SK-N-SH (cell line): ENCODE data around the gene ERC1. TPM values are rescaled to one million over a fixed set of nuclear protein-coding genes. Genes with fewer than 3 reads are reported as not detected.

Source experiments
- CTCF ChIA-PET: fragments of 300-600, 350-600 bp; formaldehyde crosslinking; extraction: SDS; loops from one replicate; lab custom pipeline; 2021; lab: Yijun Ruan, JAX
- POLR2A ChIA-PET: fragments of 350-600 bp; sonication (Branson Sonifier 250); formaldehyde crosslinking; extraction: SDS; loops from one replicate; lab custom pipeline; 2020; ENCODE audit warnings: antibody characterized with exemption, inconsistent platforms; lab: Yijun Ruan, JAX
- DNase-seq: peaks from one replicate; pipeline ENCODE4 v3.0.0; 2012
- H2AFZ ChIP-seq: fragments of 200-600 bp; sonication (generic); 2 replicates; pipeline ENCODE4 v1.8.1; 2016; ENCODE audit warnings: antibody characterized with exemption, mild to moderate bottlenecking, low read depth
- H3F3A ChIP-seq: fragments of 200-600 bp; sonication (generic); replicated peaks from 2 replicates; pipeline ENCODE3; 2016; ENCODE audit warnings: antibody characterized with exemption, mild to moderate bottlenecking; ENCODE audit not compliant: insufficient read depth
- H3K27ac ChIP-seq, 2 experiments: fragments of 200-500 bp in 1 of 2; fragments of 200-600 bp in 1 of 2; sonication (Bioruptor generic) in 1 of 2; sonication (generic), shearing (Covaris generic) in 1 of 2; 2 replicates each; pipeline versions ENCODE4 v1.5.1 to v1.6.1; 2014 to 2016; ENCODE audit warnings: low read depth in 2 of 2, inconsistent platforms in 1 of 2, low read length in 1 of 2, mild to moderate bottlenecking in 1 of 2, mixed read lengths in 1 of 2
- H3K27me3 ChIP-seq: fragments of 200-600 bp; sonication (generic), shearing (Covaris generic); 2 replicates; pipeline ENCODE4 v1.6.1; 2016; ENCODE audit warnings: mixed run types; ENCODE audit not compliant: insufficient read depth
- H3K36me3 ChIP-seq, 2 experiments: fragments of 200-500 bp in 1 of 2; fragments of 200-600 bp in 1 of 2; sonication (Bioruptor generic) in 1 of 2; sonication (generic) in 1 of 2; replicated peaks in 1 of 2; 2 replicates each; pipeline versions ENCODE3 to v1.5.1; 2014 to 2016; ENCODE audit warnings: low read length in 1 of 2, mild to moderate bottlenecking in 1 of 2; ENCODE audit not compliant: insufficient read depth in 2 of 2, control insufficient read depth in 1 of 2
- H3K4me1 ChIP-seq, 2 experiments: fragments of 200-500 bp in 1 of 2; fragments of 200-600 bp in 1 of 2; sonication (Bioruptor generic) in 1 of 2; sonication (generic), shearing (Covaris generic) in 1 of 2; 2 replicates each; pipeline versions ENCODE4 v1.5.1 to v1.6.1; 2014 to 2016; ENCODE audit warnings: low read depth in 1 of 2, low read length in 1 of 2, mixed run types in 1 of 2; ENCODE audit not compliant: insufficient read depth in 2 of 2, control insufficient read depth in 1 of 2
- H3K4me2 ChIP-seq: fragments of 200-600 bp; sonication (generic), shearing (Covaris generic); 2 replicates; pipeline ENCODE4 v1.6.1; 2017; ENCODE audit warnings: mixed run types
- H3K4me3 ChIP-seq, 2 experiments: fragments of 200-500 bp in 1 of 2; fragments of 200-600 bp in 1 of 2; sonication (Bioruptor generic) in 1 of 2; sonication (generic), shearing (Covaris generic) in 1 of 2; 2 replicates each; pipeline versions ENCODE4 v1.5.1 to v1.8.1; 2014 to 2016; ENCODE audit warnings: low read depth in 2 of 2, inconsistent platforms in 1 of 2, low read length in 1 of 2, mild to moderate bottlenecking in 1 of 2, mixed read lengths in 1 of 2, moderate library complexity in 1 of 2
- H3K79me2 ChIP-seq: fragments of 200-600 bp; sonication (generic); 2 replicates; pipeline ENCODE4 v1.8.1; 2017; ENCODE audit warnings: mild to moderate bottlenecking; ENCODE audit not compliant: insufficient read depth
- H3K9ac ChIP-seq: fragments of 200-600 bp; sonication (generic); 2 replicates; pipeline ENCODE4 v1.6.1; 2017; ENCODE audit warnings: mixed run types
- H3K9me2 ChIP-seq: fragments of 200-600 bp; sonication (generic); 2 replicates; pipeline ENCODE4 v1.6.1; 2017; ENCODE audit warnings: mixed run types
- H3K9me3 ChIP-seq: fragments of 200-600 bp; sonication (generic); 2 replicates; pipeline ENCODE4 v1.6.1; 2017; ENCODE audit warnings: mixed run types, mild to moderate bottlenecking, moderate library complexity
- H4K20me1 ChIP-seq: fragments of 200-600 bp; sonication (generic); 2 replicates; pipeline ENCODE4 v1.6.1; 2017; ENCODE audit warnings: mild to moderate bottlenecking, mixed run types; ENCODE audit not compliant: insufficient read depth
- CHD2 ChIP-seq: fragments of 150-350 bp; IDR thresholded peaks from 2 replicates; pipeline ENCODE4 v1.6.1; 2018; ENCODE audit warnings: low read length; ENCODE audit not compliant: partially characterized antibody
- ELF1 ChIP-seq: IDR thresholded peaks from 2 replicates; pipeline ENCODE4 v1.4.0; 2012
- EP300 ChIP-seq, 2 experiments: IDR thresholded peaks; 2 replicates each; pipeline versions ENCODE4 v1.4.0 to v1.6.1; 2012; ENCODE audit warnings: borderline replicate concordance in 1 of 2, low read depth in 1 of 2, low read length in 1 of 2
- FOXJ3 ChIP-seq: sonication (generic); formaldehyde crosslinking; IDR thresholded peaks from 2 replicates; pipeline ENCODE4 v1.5.1; 2020; ENCODE audit warnings: mild to moderate bottlenecking, missing genetic modification reagents
- FOXM1 ChIP-seq: IDR thresholded peaks from 2 replicates; pipeline ENCODE4 v1.4.0; 2012; ENCODE audit warnings: low read depth, mild to moderate bottlenecking
- GABPA ChIP-seq: IDR thresholded peaks from 2 replicates; pipeline ENCODE4 v1.4.0; 2012; ENCODE audit warnings: low read depth, mild to moderate bottlenecking
- JUND ChIP-seq: IDR thresholded peaks from 2 replicates; pipeline ENCODE4 v1.4.0; 2012
- MEF2A ChIP-seq: IDR thresholded peaks from 2 replicates; pipeline ENCODE4 v1.4.0; 2012; ENCODE audit warnings: low read depth, borderline replicate concordance
- NRF1 ChIP-seq: IDR thresholded peaks from 2 replicates; pipeline ENCODE4 v1.6.1; 2012; ENCODE audit warnings: low read depth, mild to moderate bottlenecking, low read length
- POLR2AphosphoS5 ChIP-seq: IDR thresholded peaks from 2 replicates; pipeline ENCODE4 v1.6.1; 2012; ENCODE audit warnings: low read depth, low read length
- RCOR1 ChIP-seq: fragments of 150-350 bp; IDR thresholded peaks from 2 replicates; pipeline ENCODE4 v1.6.1; 2017; ENCODE audit warnings: antibody characterized with exemption, low read length
- SMC3 ChIP-seq: IDR thresholded peaks from 2 replicates; pipeline ENCODE4 v1.6.1; 2012; ENCODE audit warnings: low read depth, low read length, improper control_type of control experiment
- TAF1 ChIP-seq: IDR thresholded peaks from 2 replicates; pipeline ENCODE4 v1.6.1; 2012; ENCODE audit warnings: low read depth, mild to moderate bottlenecking, low read length, moderate library complexity, borderline replicate concordance
- TEAD4 ChIP-seq: IDR thresholded peaks from 2 replicates; pipeline ENCODE4 v1.4.0; 2012; ENCODE audit warnings: mild to moderate bottlenecking, borderline replicate concordance; ENCODE audit not compliant: insufficient read depth
- WGBS: methylation state at CpG from one replicate; pipeline ENCODE4 v1.1.6; 2017; ENCODE audit warnings: low lambda C conversion rate; 5-methylcytosine and 5-hydroxymethylcytosine counted together
- polyA plus RNA-seq, 3 experiments: library from polyadenylated mRNA; depleted of rRNA; stranded (reverse); fragments of >200 nt; gene quantifications; 2 replicates each; pipeline ENCODE4 v1.2.3, GENCODE V29; 2012
- TF ChIP-seq, protein P1 (sequence below): fragments of 150-350 bp; IDR thresholded peaks from 2 replicates; pipeline ENCODE4 v1.6.1; 2017; ENCODE audit warnings: antibody characterized with exemption, low read length, low read depth, borderline replicate concordance
- TF ChIP-seq, protein P2 (sequence below): IDR thresholded peaks from 2 replicates; pipeline ENCODE4 v1.4.0; 2012; ENCODE audit warnings: low read depth, borderline replicate concordance
- TF ChIP-seq, protein P3 (sequence below): fragments of 150-350 bp; IDR thresholded peaks from 2 replicates; pipeline ENCODE4 v1.6.1; 2016; ENCODE audit warnings: mild to moderate bottlenecking, low read depth, low read length

The ERC1 gene
- polyA plus RNA-seq, 1 of the 3 experiments (the other 2 are of a cell fraction): 7.5 TPM

DNA sequence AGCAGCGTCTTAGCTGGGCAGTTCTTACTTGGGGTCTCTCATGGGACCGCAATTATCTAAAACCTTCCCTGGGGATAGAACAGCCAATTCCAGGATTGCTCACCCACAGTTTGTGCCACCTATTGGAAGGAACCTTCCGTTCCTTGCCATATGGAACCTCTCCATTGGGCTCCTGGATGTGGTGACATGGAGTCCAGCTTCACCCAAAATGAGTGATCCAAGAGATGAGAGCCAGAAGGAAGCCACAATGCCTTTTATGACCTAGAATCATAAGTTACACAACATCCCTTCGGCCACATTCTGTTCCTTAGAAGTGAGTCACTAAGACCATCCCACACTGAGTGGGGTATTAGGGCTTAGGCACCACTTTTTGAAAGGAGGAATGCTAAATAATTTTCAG, 439.0 kb downstream of the ERC1 start:
- Histone ChIP-seq H3K79me2 (no peaks in the 10 kb centered on the region), H3K9me3 (no peaks in the 10 kb centered on the region), H3K27ac (no peak overlapping the region), H3K9ac (no peak overlapping the region), H3K27me3 (no peaks in the 10 kb centered on the region), H3K4me2 (no peak overlapping the region), H3K36me3 (peaks cover 0 to 10% of the 10 kb centered on the region in 2 experiments), H2AFZ (no peak overlapping the region), H3K4me1 (peaks cover 5 to 13% of the 10 kb centered on the region in 2 experiments; a peak in 2 of 4 replicates)
- no peak for DNase-seq
- TF ChIP-seq, protein P1, sequence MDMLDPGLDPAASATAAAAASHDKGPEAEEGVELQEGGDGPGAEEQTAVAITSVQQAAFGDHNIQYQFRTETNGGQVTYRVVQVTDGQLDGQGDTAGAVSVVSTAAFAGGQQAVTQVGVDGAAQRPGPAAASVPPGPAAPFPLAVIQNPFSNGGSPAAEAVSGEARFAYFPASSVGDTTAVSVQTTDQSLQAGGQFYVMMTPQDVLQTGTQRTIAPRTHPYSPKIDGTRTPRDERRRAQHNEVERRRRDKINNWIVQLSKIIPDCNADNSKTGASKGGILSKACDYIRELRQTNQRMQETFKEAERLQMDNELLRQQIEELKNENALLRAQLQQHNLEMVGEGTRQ: no peak
- TF ChIP-seq SMC3 (no peak), FOXJ3 (no peak), JUND (no peak), TAF1 (no peak), TEAD4 (no peak), GABPA (no peak), RCOR1 (no peak), POLR2AphosphoS5 (no peak)
- TF ChIP-seq, protein P2, sequence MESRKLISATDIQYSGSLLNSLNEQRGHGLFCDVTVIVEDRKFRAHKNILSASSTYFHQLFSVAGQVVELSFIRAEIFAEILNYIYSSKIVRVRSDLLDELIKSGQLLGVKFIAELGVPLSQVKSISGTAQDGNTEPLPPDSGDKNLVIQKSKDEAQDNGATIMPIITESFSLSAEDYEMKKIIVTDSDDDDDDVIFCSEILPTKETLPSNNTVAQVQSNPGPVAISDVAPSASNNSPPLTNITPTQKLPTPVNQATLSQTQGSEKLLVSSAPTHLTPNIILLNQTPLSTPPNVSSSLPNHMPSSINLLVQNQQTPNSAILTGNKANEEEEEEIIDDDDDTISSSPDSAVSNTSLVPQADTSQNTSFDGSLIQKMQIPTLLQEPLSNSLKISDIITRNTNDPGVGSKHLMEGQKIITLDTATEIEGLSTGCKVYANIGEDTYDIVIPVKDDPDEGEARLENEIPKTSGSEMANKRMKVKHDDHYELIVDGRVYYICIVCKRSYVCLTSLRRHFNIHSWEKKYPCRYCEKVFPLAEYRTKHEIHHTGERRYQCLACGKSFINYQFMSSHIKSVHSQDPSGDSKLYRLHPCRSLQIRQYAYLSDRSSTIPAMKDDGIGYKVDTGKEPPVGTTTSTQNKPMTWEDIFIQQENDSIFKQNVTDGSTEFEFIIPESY: no peak
- TF ChIP-seq, all 33 proteins: peak for 0
- ChIA-PET POLR2A (no interaction called here), CTCF (no interaction called here)
- H3K4me3 ChIP-seq: no peak overlapping the region
- no peaks in the 10 kb centered on the region for H3K9me2 ChIP-seq
- H3F3A ChIP-seq: no peaks in the 10 kb centered on the region
- H4K20me1 ChIP-seq: no peaks in the 10 kb centered on the region
- whole genome bisulfite sequencing: 76% methylated on average over 3 of the region's 4 CpGs

DNA sequence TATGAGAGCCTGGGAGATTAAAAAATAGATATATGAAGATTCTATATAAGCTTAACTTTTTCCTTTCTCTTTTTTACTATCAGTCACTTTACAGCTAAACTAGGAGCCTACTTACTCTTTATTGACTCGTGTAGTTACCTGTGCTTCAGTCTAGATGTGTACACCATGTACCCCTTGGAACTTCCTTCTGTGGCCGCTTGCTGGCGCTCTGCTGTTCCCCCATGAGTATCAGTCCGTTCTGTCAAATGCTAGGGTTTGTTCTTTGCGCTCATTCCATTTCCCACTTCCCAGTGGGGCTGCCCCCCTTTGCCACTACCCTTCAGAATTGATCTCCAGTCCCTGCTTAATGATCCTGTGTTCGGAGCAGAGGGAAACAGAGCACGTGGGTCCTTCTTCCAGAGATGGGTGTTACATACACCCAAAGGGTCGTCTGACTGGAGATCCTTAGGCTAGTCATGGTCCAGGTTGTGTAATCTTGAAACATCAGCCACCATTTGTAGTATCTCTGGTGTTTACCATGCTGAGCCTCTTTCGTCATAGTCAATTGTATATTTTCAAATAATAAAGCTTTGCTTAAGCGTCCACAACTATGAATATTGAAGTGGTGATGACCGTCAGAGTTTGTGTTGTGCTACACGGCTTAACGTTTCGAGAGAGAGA, 443.4 kb downstream of the ERC1 start:
- Histone ChIP-seq H3K27me3 (no peaks in the 10 kb centered on the region), H3K4me1 (peaks cover 5 to 13% of the 10 kb centered on the region in 2 experiments; a peak in 2 of 4 replicates), H3K27ac (no peak overlapping the region), H3K9me2 (no peaks in the 10 kb centered on the region), H3K9ac (no peak overlapping the region), H3K79me2 (no peaks in the 10 kb centered on the region), H2AFZ (no peak overlapping the region), H3K36me3 (no peaks in the 10 kb centered on the region), H3K9me3 (no peaks in the 10 kb centered on the region), H4K20me1 (no peaks in the 10 kb centered on the region), H3F3A (no peaks in the 10 kb centered on the region), H3K4me3 (no peak overlapping the region), H3K4me2 (no peak overlapping the region)
- 88% methylated on average over 14 of the region's 14 CpGs for WGBS
- TF ChIP-seq CHD2: no peak
- no peak for TF ChIP-seq ELF1
- TF ChIP-seq NRF1: no peak
- TF ChIP-seq FOXM1: no peak
- TF ChIP-seq, protein P3, sequence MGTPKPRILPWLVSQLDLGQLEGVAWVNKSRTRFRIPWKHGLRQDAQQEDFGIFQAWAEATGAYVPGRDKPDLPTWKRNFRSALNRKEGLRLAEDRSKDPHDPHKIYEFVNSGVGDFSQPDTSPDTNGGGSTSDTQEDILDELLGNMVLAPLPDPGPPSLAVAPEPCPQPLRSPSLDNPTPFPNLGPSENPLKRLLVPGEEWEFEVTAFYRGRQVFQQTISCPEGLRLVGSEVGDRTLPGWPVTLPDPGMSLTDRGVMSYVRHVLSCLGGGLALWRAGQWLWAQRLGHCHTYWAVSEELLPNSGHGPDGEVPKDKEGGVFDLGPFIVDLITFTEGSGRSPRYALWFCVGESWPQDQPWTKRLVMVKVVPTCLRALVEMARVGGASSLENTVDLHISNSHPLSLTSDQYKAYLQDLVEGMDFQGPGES: no peak
- TF ChIP-seq POLR2AphosphoS5: no peak
- no peak for TF ChIP-seq EP300 (IDR thresholded peaks at IDR 0.05; ENCODE audit: borderline replicate concordance in 1 of 2, low read depth in 1 of 2, low read length in 1 of 2)
- no peak for TF ChIP-seq MEF2A
- DNase-seq: no peak
- ChIA-PET CTCF (interaction anchor here (1.1 to 1.4 kb wide), 2 partner anchors 8 to 79 kb away, joined by 3 read pairs; no protein-coding TSS in a partner anchor), POLR2A (no interaction called here)
